Mammary epithelial cell (primary cell): ENCODE data around the gene TMEM88.

Experiments used
- CTCF ChIP-seq, 2 donors: IDR thresholded peaks in 1 of 2; conservative IDR thresholded peaks in 1 of 2; 2 replicates each; pipeline ENCODE4 v1.5.1; 2011 to 2012; ENCODE audit warnings: inconsistent platforms in 2 of 2, low read length in 2 of 2, mild to moderate bottlenecking in 2 of 2, control low read depth in 1 of 2, low read depth in 1 of 2; ENCODE audit not compliant: insufficient read depth in 1 of 2; ENCODE audit errors: extremely low read depth in 1 of 2
- EZH2 ChIP-seq: IDR thresholded peaks from 2 replicates; pipeline ENCODE4 v1.6.1; 2012; ENCODE audit warnings: low read length, inconsistent platforms, borderline replicate concordance

- TF ChIP-seq CTCF (conservative IDR thresholded peaks at IDR 0.05 in 1 of 2, IDR thresholded peaks at IDR 0.05 in 1 of 2; ENCODE audit: extremely low read depth in 1 of 2, insufficient read depth in 1 of 2, low read depth in 1 of 2, low read length in 2 of 2): no peak
- TF ChIP-seq EZH2: no peak
These were observed 1.3 kb downstream of the TMEM88 start for GRCh38 chr17:7856011-7856810.
